Upper lobe of left lung (tissue), 6 donors: Measurements from ENCODE around the gene TMEM170A. TPM values are rescaled to one million over a fixed set of nuclear protein-coding genes. Genes with fewer than 3 reads are reported as not detected.
A peak's percentile ranks its signal among the peaks of the same experiment; 100 is the strongest.

Experiments
- ATAC-seq, 2 donors: fragments of 200-7000 bp; cut with Tn5 transposase; one replicate each; pipeline ENCODE4 v1.9.1; 2022; ENCODE audit warnings: mild to moderate bottlenecking in 2 of 2, moderate library complexity in 2 of 2; ENCODE audit not compliant: low FRiP score in 2 of 2
- DNase-seq, 2 donors: peaks; one replicate each; pipeline ENCODE4 v3.0.0-alpha.2; 2019 to 2020
- H3K27ac ChIP-seq, 4 donors: fragments of 200-600 bp; sonication (generic); one replicate each; pipeline ENCODE4 v1.5.1; 2016 to 2019
- H3K27me3 ChIP-seq, 4 donors: fragments of 200-600 bp; sonication (generic); one replicate each; pipeline ENCODE4 v1.5.1; 2017 to 2019
- H3K36me3 ChIP-seq, 4 donors: fragments of 200-600 bp; sonication (generic); one replicate each; pipeline ENCODE4 v1.5.1; 2016 to 2019
- H3K4me1 ChIP-seq, 4 donors: fragments of 200-600 bp; sonication (generic); one replicate each; pipeline ENCODE4 v1.5.1; 2018 to 2019
- H3K4me3 ChIP-seq, 4 donors: fragments of 200-600 bp; sonication (generic); one replicate each; pipeline ENCODE4 v1.5.1; 2017 to 2019; ENCODE audit warnings: mild to moderate bottlenecking in 2 of 4, moderate library complexity in 1 of 4
- H3K9me3 ChIP-seq, 4 donors: fragments of 200-600 bp; sonication (generic); one replicate each; pipeline ENCODE4 v1.5.1; 2018 to 2019
- CTCF ChIP-seq, 6 experiments: fragments of 450-650 bp in 4 of 6; fragments of 200-600 bp in 2 of 6; sonication (generic) in 2 of 6; IDR thresholded peaks; one replicate each; pipeline ENCODE4 v1.5.1; 2016 to 2019; ENCODE audit warnings: antibody characterized with exemption in 6 of 6
- EP300 ChIP-seq, 4 donors: sonication (generic); formaldehyde crosslinking; IDR thresholded peaks; one replicate each; pipeline ENCODE4 v1.5.1; 2017; ENCODE audit warnings: antibody characterized with exemption in 4 of 4, control low read depth in 2 of 4
- POLR2A ChIP-seq, 4 donors: fragments of 450-650 bp; IDR thresholded peaks; one replicate each; pipeline ENCODE4 v1.5.1; 2016 to 2017; ENCODE audit warnings: antibody characterized with exemption in 4 of 4, mild to moderate bottlenecking in 2 of 4
- POLR2AphosphoS5 ChIP-seq, 2 donors: sonication (generic); formaldehyde crosslinking; IDR thresholded peaks; one replicate each; pipeline ENCODE4 v1.5.1; 2017; ENCODE audit warnings: antibody characterized with exemption in 2 of 2
- WGBS, 2 donors: methylation state at CpG; one replicate each; pipeline ENCODE4 v1.1.5; 2017 to 2018; 5-methylcytosine and 5-hydroxymethylcytosine counted together
- small RNA-seq, 4 donors: library from RNA; depleted of rRNA; stranded (forward); fragments of <200 nt; gene quantifications; one replicate each; pipeline ENCODE3, GENCODE V24; 2016
- total RNA-seq, 6 donors: library from RNA; depleted of rRNA in 4 of 6; stranded (reverse); fragments of >200 nt in 4 of 6; gene quantifications; one replicate each; pipeline versions ENCODE4 v1.1.0 to v1.2.1, GENCODE V29; 2016 to 2021
- donor health status: DM: no; HTN: no; CAD: no; lungs with moderate emphysema.
- donor health status: DM: no; HTN: yes; CAD: no; lungs with severe emphysema.

The TMEM170A gene
- total RNA-seq, 6 donors from 2014 or later = 11.5 to 31.6 (median 25.5) TPM

GRCh38 chr16:75402159-75402820, 62.2 kb downstream of the TMEM170A start:
- Histone ChIP-seq H3K27ac (peak overlapping the region in 3 of 4 donors; percentile 42 to 67 (median 44)), H3K4me1 (peaks cover 10 to 12% (median 11%) of the 10 kb centered on the region in 4 donors)

GRCh38 chr16:75401691-75402090, 62.8 kb downstream of the TMEM170A start:
- H3K27me3 ChIP-seq = no peaks in the 10 kb centered on the region
- no peaks in the 10 kb centered on the region for H3K9me3 ChIP-seq
- H3K4me3 ChIP-seq = no peak overlapping the region
- peaks cover 0 to 10% (median under 1%) of the 10 kb centered on the region in 4 donors for H3K36me3 ChIP-seq
- no peak for TF ChIP-seq POLR2AphosphoS5 (IDR thresholded peaks at IDR 0.05)
- TF ChIP-seq EP300 (IDR thresholded peaks at IDR 0.05) = no peak
- TF ChIP-seq CTCF (IDR thresholded peaks at IDR 0.05) = no peak
- no peak for TF ChIP-seq POLR2A (IDR thresholded peaks at IDR 0.05)
- no peak for ATAC-seq
- peaks cover 10 to 12% (median 11%) of the 10 kb centered on the region in 4 donors for H3K4me1 ChIP-seq
- H3K27ac ChIP-seq = peak overlapping the region in 3 of 4 donors; percentile 42 to 67 (median 44)
- DNase-seq = no peak

More at GRCh38 chr16:75402159-75402820, 62.2 kb downstream of the TMEM170A start:
- H3K4me3 ChIP-seq = no peak overlapping the region
- peaks cover 0 to 16% (median under 1%) of the 10 kb centered on the region in 4 donors for H3K36me3 ChIP-seq
- H3K9me3 ChIP-seq = no peaks in the 10 kb centered on the region
- 47 to 57% methylated on average over 2 of the region's 2 CpGs for WGBS, 2 donors
- no peaks in the 10 kb centered on the region for H3K27me3 ChIP-seq
- ATAC-seq = peak in 1 of 2 donors; percentile 70
- no peak for DNase-seq
- TF ChIP-seq CTCF (IDR thresholded peaks at IDR 0.05) (no peak), EP300 (IDR thresholded peaks at IDR 0.05) (peak in 1 of 4 donors; percentile 14)

- Histone ChIP-seq H3K4me3 (no peak overlapping the region), H3K9me3 (no peaks in the 10 kb centered on the region), H3K27ac (no peak overlapping the region), H3K27me3 (no peaks in the 10 kb centered on the region), H3K4me1 (peaks cover 10 to 12% (median 11%) of the 10 kb centered on the region in 4 donors), H3K36me3 (peaks cover 0 to 17% (median 6%) of the 10 kb centered on the region in 4 donors)
- DNase-seq (no peak), ATAC-seq (no peak)
- no peak for TF ChIP-seq EP300 (IDR thresholded peaks at IDR 0.05)
- TF ChIP-seq POLR2AphosphoS5 (IDR thresholded peaks at IDR 0.05) = no peak
- TF ChIP-seq CTCF (IDR thresholded peaks at IDR 0.05) = no peak
- no peak for TF ChIP-seq POLR2A (IDR thresholded peaks at IDR 0.05)
- 71 to 75% methylated on average over 1 of the region's 1 CpG for WGBS, 2 donors
Observed at GRCh38 chr16:75398333-75398732, 66.2 kb downstream of the TMEM170A start.

DNA sequence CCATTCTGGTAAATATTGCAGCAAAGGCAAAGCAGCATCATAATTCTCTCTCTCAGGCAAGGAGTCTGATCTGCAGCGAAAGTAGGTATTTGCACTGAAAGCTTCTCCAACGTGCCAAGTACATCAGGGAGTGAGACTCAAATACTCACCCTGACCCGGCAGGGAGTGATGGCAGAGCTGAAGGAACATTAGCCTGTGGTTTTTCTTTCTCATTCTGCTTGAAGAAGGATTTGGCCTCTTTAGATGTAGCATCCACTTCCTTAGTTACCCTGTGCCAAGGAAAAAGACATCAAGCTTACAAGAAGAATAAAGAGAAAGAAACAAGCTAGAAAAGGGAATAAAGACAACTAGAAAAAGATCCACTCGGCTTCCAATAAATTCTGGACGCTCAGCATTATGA, 69.5 kb downstream of the TMEM170A start:
- Histone ChIP-seq H3K9me3 (no peaks in the 10 kb centered on the region), H3K4me1 (peaks cover 0 to 7% (median 6%) of the 10 kb centered on the region in 4 donors), H3K36me3 (peaks cover 0 to 47% (median 17%) of the 10 kb centered on the region in 4 donors), H3K27ac (no peak overlapping the region), H3K4me3 (no peak overlapping the region), H3K27me3 (no peaks in the 10 kb centered on the region)
- 82 to 89% methylated on average over 5 of the region's 5 CpGs for WGBS, 2 donors
- DNase-seq (no peak), ATAC-seq (no peak)
- TF ChIP-seq POLR2A (IDR thresholded peaks at IDR 0.05) (no peak), POLR2AphosphoS5 (IDR thresholded peaks at IDR 0.05) (no peak), CTCF (IDR thresholded peaks at IDR 0.05) (no peak), EP300 (IDR thresholded peaks at IDR 0.05) (no peak)

Small RNA genes lying within 50 kb of the gene (small RNA-seq; reads per million reads assigned to genes)
- gene RF00598 = 0 reads per million in 4 donors

Other genes starting within 250 kb of the TMEM170A start
- gene CTRB1, start 245.7 kb downstream of the TMEM170A start, total RNA-seq = 10 to 100 TPM in 1 of 6 donors, 1 to 10 TPM in 1, not detected in 4; 5.1 to 11.3 TPM
- 10 to 100 TPM; 32.9 to 87.2 (median 61.7) TPM for gene BCAR1, start 213.1 kb downstream of the TMEM170A start, total RNA-seq
- gene CFDP1, start 31.2 kb downstream of the TMEM170A start, total RNA-seq = 100 to 1,000 TPM in 1 of 6 donors, 10 to 100 TPM in 5; 36.8 to 185 (median 50.6) TPM
- 10 to 100 TPM in 1 of 6 donors, 1 to 10 TPM in 4, under 1 TPM in 1; 0.11 to 11.6 (median 2.2) TPM for gene CHST6, start 30.8 kb upstream of the TMEM170A start, total RNA-seq
- 1 to 10 TPM in 1 of 6 donors, under 1 TPM in 2, not detected in 3; 0.11 to 1.7 (median 0.51) TPM for gene CHST5, start 71.4 kb upstream of the TMEM170A start, total RNA-seq
- gene TMEM231, start 91.6 kb upstream of the TMEM170A start, total RNA-seq = 10 to 100 TPM in 4 of 6 donors, 1 to 10 TPM in 2; 6.3 to 31.2 (median 11.8) TPM
- gene GABARAPL2, start 101.7 kb upstream of the TMEM170A start, total RNA-seq = 100 to 1,000 TPM in 2 of 6 donors, 10 to 100 TPM in 4; 14.7 to 103 (median 81.1) TPM
- 10 to 100 TPM; 30.6 to 77.5 (median 46.7) TPM for gene ADAT1, start 158.6 kb upstream of the TMEM170A start, total RNA-seq
- gene KARS1, start 183.0 kb upstream of the TMEM170A start, total RNA-seq = 10 to 100 TPM; 59.4 to 94.2 (median 86.3) TPM
- gene TERF2IP, start 183.1 kb upstream of the TMEM170A start, total RNA-seq = 10 to 100 TPM; 45.1 to 70.0 (median 59.1) TPM
- gene CPHXL2, start 212.3 kb upstream of the TMEM170A start, total RNA-seq = not detected
- not detected for gene DUXB, start 236.8 kb upstream of the TMEM170A start, total RNA-seq